CD4-positive, alpha-beta T cell treated with Interleukin-10 for 1 hour (primary cell): Measurements from ENCODE around the gene MYL6B.

Experiments used
- DNase-seq: peaks from one replicate; pipeline ENCODE4 v3.0.0-alpha.2; 2020

The MYL6B gene

GRCh38 chr12:56124133-56124532, 28.3 kb upstream of the MYL6B start:
- no peak for DNase-seq

GRCh38 chr12:56126732-56127239, 25.6 kb upstream of the MYL6B start:
- peak; percentile 19 for DNase-seq

GRCh38 chr12:56127485-56127887, 24.9 kb upstream of the MYL6B start:
- no peak for DNase-seq

GRCh38 chr12:56127888-56128669, 24.3 kb upstream of the MYL6B start, which contains the start of gene ESYT1:
TSS of gene ESYT1 (plus strand) at chr12:56128267. CDS start at chr12:56128320, 53 bp downstream.
- DNase-seq, result peak; percentile 100

- DNase-seq, result no peak
These were observed 23.6 kb upstream of the MYL6B start for GRCh38 chr12:56128670-56129205.

- DNase-seq, result peak; percentile 86
These were observed 23.0 kb upstream of the MYL6B start for GRCh38 chr12:56129206-56129941.

GRCh38 chr12:56129942-56130495, 22.4 kb upstream of the MYL6B start:
- no peak for DNase-seq

GRCh38 chr12:56130876-56131275, 21.5 kb upstream of the MYL6B start:
- DNase-seq, result no peak

GRCh38 chr12:56134897-56135296, 17.5 kb upstream of the MYL6B start:
- DNase-seq, result no peak

GRCh38 chr12:56137853-56138571, 14.4 kb upstream of the MYL6B start:
- DNase-seq, result no peak

GRCh38 chr12:56141946-56142784, 10.2 kb upstream of the MYL6B start:
- DNase-seq, result no peak

- peak; percentile 26 for DNase-seq
These were observed 9.2 kb upstream of the MYL6B start for GRCh38 chr12:56143217-56143616.

GRCh38 chr12:56143870-56144269, 8.5 kb upstream of the MYL6B start:
- no peak for DNase-seq

GRCh38 chr12:56145217-56145616, 7.2 kb upstream of the MYL6B start:
- DNase-seq, result no peak

GRCh38 chr12:56146492-56147460, 5.6 kb upstream of the MYL6B start:
- no peak for DNase-seq

GRCh38 chr12:56150563-56150962, 1.8 kb upstream of the MYL6B start:
- DNase-seq, result peak; percentile 29

- DNase-seq, result peak; percentile 75
These were observed 685 bp upstream of the MYL6B start for GRCh38 chr12:56151672-56152131.

- DNase-seq, result no peak
These were observed 630 bp downstream of the MYL6B start for GRCh38 chr12:56152756-56153677.

GRCh38 chr12:56153678-56154065, 1.3 kb downstream of the MYL6B start:
- no peak for DNase-seq
